GM21381 (cell line): ENCODE measurements around the gene RANBP3.
"Not testable (repeated sequence)": the region's sequence is repeated elsewhere in the genome, so short reads cannot be mapped to it uniquely, and the experiment has no call there.

ENCODE experiments used
- ATAC-seq: cut with Tn5 transposase; IDR thresholded peaks from one replicate; pipeline ENCODE4 v1.9.1; 2021; ENCODE audit warnings: mild to moderate bottlenecking, moderate library complexity; ENCODE audit not compliant: unreplicated experiment

RANBP3 gene

DNA sequence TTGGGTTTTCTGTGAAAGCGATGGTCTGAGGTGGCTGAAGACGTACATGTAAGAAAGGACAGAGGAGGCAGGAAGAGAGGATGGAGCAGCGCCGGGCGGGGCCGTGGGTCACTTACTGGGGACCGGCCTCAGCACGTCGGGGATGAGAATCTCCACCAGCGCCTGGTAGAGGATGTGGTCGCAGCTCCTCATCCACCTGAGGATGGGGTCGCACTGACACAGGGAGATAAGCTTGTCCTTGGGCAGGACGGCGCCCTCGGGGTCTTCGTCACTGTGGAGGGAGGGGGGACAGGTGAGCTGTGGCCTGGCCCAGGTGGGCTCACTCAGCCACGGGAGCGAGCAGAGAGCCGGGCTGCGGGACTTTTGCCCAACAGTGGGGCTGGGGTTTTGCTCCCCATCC lies 29.0 kb upstream of the RANBP3 start:
- no peak for ATAC-seq

GRCh38 chr19:6006070-6006446 lies 28.1 kb upstream of the RANBP3 start:
- ATAC-seq, result not testable (repeated sequence)

DNA sequence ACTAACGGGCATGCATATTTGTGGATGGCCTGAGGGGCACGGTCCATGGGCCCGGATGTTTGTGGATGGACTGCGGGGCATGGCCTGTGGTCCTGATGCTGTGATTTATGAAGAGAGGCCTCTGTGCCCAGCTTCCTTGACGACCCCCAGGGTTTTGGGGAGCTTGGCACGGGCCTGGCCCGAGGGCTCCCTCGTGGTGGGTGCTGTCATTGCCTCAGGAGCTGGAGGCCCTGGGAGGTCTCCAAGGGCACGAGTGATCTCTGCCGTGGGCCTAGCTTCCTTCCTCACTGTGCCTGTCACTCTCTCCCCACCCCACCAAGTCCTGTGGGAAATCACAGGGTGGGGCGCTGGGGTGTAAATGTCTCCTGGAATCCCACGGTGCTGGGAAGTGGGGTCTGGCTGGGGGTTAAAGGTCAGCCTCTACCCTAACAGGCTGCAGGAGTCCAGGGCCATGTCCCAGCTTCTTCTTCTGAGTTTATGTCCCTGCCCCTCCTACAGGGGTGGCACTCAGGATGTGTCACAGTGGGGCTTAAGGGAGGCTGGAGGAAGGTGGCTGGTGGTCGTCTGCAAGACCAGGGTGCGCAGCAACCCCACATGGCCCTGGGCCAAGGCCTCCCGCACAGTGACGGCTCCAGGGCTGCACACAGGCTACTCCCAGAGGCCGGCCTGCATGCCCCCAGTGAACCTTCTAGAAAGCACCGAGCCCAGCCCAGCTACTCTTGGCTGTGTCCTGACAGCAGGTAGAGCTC lies 27.6 kb upstream of the RANBP3 start:
- ATAC-seq, result no peak

DNA sequence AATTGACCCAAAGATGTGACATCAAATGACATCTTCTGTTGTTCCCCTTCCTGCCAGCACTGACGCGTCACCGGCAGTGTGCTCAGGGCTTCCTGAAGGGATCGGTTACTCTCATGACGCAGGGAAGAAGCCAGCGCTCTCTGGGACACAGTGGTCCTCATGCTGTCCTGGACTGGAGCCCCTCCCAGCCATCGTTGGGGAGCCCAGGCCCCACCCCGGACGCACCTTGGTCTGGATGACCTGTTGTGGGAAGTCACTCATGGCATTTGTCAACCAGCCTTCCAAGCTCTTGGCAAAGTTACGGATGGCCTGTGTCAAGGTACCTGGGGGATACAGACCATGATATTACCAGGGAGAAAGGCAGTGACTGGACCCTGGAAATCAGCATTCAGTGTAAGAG lies 26.0 kb upstream of the RANBP3 start:
- no peak for ATAC-seq

DNA sequence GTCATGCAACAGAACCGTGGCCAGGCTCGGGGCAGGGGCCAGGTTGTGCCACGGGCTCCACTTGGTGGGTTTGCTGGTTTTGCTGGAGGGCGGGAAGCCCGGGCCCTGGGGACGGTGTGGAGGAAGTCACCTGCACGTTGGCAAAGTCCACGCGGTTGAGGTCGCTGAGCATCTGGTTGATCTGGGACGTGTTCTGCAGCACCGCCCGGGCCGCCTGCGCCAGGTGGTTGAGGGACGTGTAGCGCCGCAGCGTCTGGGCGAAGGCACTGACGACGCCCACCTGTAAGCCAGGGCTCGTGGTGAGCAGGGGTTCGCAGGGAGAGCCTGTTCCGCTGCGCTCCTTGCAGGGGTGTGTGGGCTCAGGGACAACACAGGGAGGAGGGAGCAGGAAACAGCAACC lies 24.7 kb upstream of the RANBP3 start:
- no peak for ATAC-seq

GRCh38 chr19:6000228-6000847 lies 22.4 kb upstream of the RANBP3 start:
- ATAC-seq, result no peak

DNA sequence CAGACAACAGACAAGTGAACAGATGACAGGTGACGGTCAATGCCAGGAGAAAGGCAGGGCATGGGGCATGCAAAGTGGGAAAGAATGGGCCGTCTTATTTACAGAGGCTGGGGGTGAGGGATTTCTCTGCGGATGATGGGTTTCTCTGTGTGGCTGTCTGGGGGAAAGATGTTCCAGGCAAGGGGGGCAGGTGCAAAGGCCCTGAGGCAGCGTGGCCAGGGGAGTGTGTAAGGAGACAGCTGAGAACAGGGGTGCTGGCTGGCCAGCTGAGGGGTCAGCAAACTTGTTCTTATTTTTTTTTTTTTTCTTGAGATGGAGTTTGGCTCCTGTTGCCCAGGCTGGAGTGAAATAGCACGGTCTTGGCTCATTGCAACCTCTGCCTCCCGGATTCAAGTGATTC lies 21.8 kb upstream of the RANBP3 start:
- no peak for ATAC-seq

- no peak for ATAC-seq
These were observed 19.4 kb upstream of the RANBP3 start for GRCh38 chr19:5997371-5997770.

- ATAC-seq, result no peak
These were observed 18.8 kb upstream of the RANBP3 start for GRCh38 chr19:5996623-5997320.

DNA sequence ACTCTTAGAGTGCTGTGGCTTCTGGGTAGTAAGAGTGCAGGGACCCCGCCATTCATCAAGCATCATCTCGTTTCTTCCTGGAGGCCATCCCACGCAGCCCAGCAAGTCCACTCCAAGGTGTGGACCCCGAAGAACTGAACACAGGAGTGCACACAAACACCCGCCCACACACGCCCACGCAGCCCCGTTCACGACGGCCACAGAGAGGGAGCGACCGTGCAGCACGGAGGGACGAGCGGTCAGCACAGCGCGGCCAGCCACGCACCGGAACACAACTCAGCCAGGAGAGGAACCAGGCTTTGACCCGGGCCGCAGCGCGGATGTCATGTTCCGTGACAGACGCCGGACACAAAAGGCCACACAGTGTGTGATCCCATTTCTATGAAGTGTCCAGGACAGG lies 18.2 kb upstream of the RANBP3 start:
- no peak for ATAC-seq

DNA sequence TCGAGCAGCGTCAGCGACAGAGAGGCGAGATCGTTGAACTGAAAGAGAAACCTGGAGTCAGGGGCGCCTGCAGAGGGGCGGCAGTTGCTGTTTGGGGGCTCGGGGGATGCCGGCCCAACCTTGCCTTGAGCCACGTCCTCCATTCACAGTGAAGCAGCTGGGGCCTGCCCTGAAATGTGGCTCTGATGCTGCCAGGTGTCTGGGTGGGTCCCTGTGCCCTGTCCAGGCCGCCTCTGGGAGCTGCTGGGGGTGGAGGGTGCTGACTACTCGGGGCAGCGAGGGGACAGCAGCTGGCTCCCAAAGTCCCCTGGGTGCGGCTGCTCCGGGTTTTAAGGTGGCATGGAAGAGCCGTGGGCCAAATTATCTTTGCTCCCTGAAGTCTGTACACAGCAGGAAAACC lies 17.7 kb upstream of the RANBP3 start:
- ATAC-seq, result no peak

DNA sequence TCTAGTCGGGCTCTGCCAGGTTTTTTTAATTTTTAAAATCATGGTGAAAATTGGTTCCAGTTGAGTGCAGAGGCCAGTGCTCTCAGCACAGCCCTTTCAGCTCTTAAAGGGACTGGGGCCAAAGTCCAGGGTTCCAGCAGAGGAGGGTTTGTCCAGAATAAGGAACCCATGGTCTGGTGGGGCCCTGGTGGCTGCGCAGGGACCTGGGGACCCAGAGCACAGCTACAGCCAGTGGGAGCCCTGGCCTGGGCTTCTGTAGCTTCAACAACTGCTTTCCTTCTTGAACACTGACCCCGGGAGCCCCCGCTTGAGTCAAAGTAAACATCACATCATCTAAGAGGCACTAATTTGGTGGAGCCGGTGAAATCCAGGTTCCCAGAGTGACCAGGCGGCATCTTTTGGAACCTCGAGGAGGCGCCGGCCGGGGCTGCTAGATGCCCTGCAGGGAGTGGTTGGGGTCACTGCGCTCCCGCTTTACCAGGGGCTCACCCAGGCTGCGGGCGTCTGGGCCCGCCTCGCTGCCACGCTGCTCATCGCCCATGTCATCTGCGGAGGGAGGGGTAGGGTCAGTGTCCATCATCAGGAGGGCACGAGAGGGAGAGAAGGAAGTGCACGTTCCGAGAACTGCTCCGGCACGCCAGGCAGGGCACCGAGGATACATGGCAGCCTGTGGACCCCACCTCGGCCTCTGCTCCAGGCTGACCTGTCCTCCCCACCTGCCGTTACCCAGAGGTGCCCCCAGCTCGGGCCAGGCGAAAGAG lies 16.6 kb upstream of the RANBP3 start:
- ATAC-seq, result no peak

DNA sequence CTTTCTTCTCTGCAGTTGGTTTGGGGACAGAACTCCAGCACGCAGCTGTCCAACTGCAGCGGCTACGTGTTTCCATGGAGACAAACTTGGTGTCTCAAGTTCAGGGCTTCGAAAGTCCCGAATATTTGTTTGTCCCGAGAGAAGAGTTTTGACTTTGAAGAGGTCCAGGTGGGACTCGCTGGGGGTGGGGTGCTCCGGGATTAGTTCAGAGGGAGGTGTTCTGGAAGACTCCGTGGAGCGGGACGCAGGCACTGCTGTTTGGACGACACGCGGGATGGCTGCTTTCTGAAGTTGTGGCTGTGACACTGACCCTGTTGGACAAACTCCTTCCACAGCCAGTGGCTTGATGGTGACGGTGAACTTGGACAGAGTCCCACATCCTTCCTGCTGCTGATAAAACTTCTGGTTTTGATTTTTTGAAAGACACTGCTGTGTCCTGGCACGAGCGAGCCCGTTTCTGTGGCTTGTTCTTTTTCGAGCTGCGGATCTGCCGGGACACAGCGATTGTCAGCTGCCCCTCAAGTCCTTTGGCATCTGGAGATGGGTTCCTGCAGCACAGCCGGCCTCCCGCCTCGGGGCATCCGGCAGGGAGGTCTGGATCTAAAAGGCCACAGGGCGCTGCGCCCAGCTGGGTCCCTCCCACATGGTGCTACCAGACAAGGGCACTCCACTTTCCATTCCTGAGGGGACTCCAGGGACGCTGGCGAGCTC lies 15.9 kb upstream of the RANBP3 start:
- ATAC-seq, result no peak

DNA sequence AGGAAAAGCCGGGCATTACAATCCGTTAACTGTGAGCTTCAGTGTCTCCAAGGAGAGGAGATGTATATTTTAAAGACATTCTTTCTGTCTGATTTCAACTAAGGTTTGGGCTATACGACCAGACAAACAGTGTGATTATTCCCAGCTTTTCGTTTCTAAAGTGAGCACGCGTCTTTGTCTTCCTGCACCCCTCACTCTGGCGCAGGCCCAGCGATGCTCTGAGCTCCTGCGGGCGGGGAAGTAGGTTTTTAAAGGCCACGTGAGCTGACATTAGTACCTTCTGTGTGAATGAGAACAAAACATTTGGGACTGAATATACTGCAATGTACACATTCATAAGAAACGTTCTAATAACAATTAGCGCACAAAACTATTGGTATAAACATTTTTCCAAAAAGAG lies 15.3 kb upstream of the RANBP3 start:
- ATAC-seq, result no peak

DNA sequence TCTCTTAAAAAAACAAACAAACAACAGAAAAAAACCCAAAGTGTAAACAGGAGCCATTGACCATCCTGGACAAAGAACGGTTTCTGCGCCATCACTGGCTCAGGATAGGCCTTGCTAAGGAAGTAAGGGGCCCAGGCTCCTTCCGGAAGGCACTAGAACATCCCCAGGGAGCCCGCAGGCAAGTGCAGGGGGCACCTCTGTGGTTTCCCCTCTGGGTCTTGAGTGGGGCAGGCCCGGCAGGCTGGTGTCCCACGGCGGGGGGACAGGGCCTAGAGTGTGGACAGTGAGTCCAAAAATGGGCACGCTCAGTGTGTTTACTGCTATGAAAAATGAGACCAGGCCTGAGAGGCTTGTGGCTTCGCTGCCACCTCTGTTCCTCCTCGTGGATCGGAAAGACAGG lies 14.8 kb upstream of the RANBP3 start:
- ATAC-seq, result no peak

DNA sequence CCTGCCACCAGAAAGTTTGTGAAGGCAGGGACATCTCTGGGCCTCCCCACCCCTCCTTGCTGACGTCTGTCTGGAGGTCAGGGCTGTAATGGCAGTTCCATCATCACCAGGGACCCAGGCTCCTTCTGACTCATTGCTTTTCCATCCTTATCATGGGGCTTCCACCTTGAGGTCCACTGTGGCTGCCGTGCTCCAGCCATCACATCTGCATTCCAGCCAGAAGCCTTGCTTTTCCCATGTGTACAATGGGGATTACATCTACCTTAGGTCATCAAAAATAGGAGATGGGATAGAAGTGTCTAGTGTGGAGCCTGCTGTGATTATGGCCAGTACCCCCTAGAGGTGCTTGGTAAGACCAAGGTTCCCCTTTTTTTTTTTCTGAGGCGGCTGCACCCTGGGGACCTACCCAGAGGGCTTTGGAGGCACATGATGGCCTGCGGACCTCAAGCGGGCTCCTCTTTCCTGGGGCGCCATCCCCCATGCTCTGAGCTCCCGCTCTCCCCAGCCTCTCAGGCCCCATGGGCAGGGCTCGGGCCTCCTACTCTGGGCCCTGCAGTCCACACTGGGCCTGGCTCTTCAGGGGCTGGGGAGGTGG lies 13.4 kb upstream of the RANBP3 start:
- no peak for ATAC-seq

DNA sequence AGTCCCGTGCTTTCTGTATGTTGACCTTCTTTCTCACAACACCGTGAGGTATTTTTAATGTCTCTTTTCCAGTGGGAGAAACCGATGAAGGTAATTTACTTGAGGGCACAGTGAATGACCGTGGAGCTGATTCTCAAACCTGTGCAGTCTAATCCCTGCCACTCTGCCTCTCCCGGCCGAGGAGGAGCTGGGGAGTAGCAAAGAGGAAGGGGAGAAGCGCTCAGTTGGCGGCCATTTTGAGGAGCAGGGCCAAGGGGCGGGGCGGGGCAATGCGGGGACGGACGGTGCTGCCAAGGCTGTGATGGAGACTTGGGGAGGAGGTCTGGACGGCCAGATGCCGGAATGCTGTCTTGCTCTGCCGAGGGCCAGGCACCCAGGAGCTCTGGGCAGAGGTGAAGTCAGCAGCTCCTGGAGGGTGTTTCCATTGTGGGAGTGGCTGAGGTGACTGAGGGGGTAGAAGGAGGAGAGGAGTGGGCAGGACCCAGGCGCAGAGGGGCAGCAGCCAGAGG lies 12.4 kb upstream of the RANBP3 start:
- no peak for ATAC-seq

DNA sequence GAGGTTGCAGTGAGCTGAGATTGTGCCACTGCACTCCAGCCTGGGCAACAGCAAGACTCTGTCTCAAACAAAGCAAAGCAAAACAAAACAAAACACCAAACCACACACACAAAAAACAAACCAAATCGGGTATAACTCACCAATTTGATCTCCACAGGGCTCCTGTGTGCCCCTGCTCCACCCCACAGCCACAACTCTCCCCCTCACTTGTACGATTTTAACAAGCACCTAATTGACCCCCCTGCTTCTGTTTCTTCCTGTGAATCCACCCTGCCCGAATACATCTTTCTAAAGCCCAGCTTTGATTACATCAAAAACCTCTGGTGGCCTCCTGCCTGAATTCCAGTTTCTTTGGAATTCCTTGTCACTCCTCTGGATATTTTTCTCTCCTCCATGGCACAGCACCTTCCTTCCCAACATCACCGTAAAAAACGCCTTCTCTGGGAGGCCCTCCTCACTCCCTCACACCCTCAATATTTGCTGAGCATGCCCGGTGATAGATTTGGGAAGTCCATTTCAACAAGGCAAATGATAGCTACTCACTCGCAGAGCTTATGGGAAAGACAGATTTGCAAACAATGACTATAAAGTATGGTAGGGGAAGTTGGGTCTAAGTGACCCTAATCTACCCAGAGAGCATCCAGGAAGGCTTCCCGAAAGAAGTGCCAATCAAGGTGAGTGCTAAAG lies 11.6 kb upstream of the RANBP3 start:
- ATAC-seq, result no peak

GRCh38 chr19:5988517-5989387 lies 10.8 kb upstream of the RANBP3 start:
- no peak for ATAC-seq
